Nephron progenitor cell (in vitro differentiated cells): Measurements from ENCODE around the gene KDM2B.

Experiments
- DNase-seq: peaks from one replicate; pipeline ENCODE4 v3.0.0; 2021
- H3K27ac Mint-ChIP-seq: 2 replicates; pipeline ENCODE4 v1.8.0; 2021; ENCODE audit warnings: mild to moderate bottlenecking, moderate library complexity, mixed read lengths
- H3K27me3 Mint-ChIP-seq: 2 replicates; pipeline ENCODE4 v1.8.0; 2021; ENCODE audit warnings: mild to moderate bottlenecking, low read depth, mixed read lengths; ENCODE audit not compliant: poor library complexity
- H3K36me3 Mint-ChIP-seq: 2 replicates; pipeline ENCODE4 v1.8.0; 2021; ENCODE audit warnings: low read depth, mixed read lengths
- H3K4me1 Mint-ChIP-seq: 2 replicates; pipeline ENCODE4 v1.8.0; 2021; ENCODE audit warnings: mixed read lengths
- H3K4me3 Mint-ChIP-seq: 2 replicates; pipeline ENCODE4 v1.8.0; 2021; ENCODE audit warnings: mild to moderate bottlenecking, moderate library complexity, mixed read lengths
- H3K9me3 Mint-ChIP-seq: 2 replicates; pipeline ENCODE4 v1.8.0; 2021; ENCODE audit warnings: mild to moderate bottlenecking, moderate library complexity, mixed read lengths
- CTCF ChIP-seq: fragments of 200-600 bp; sonication (generic); IDR thresholded peaks from 2 replicates; pipeline ENCODE4 v1.5.0; 2021; ENCODE audit warnings: antibody characterized with exemption

The KDM2B gene

GRCh38 chr12:121545480-121545879, 35.3 kb downstream of the KDM2B start:
- no peak overlapping the region for H3K27ac Mint-ChIP-seq
- no peaks in the 10 kb centered on the region for H3K9me3 Mint-ChIP-seq
- H3K4me1 Mint-ChIP-seq: peaks cover 32% of the 10 kb centered on the region
- peaks cover 3% of the 10 kb centered on the region for H3K27me3 Mint-ChIP-seq
- no peak for TF ChIP-seq CTCF
- H3K36me3 Mint-ChIP-seq: peaks cover 75% of the 10 kb centered on the region
- no peak for DNase-seq
- peak overlapping the region; percentile 17 for H3K4me3 Mint-ChIP-seq

GRCh38 chr12:121543786-121544185, 37.0 kb downstream of the KDM2B start:
- Mint-ChIP-seq H3K27me3 (peaks cover 10% of the 10 kb centered on the region), H3K9me3 (no peaks in the 10 kb centered on the region), H3K36me3 (peaks cover 76% of the 10 kb centered on the region), H3K4me1 (peaks cover 47% of the 10 kb centered on the region), H3K27ac (no peak overlapping the region), H3K4me3 (no peak overlapping the region)
- no peak for TF ChIP-seq CTCF
- no peak for DNase-seq

- no peaks in the 10 kb centered on the region for H3K9me3 Mint-ChIP-seq
- H3K27me3 Mint-ChIP-seq: peaks cover 13% of the 10 kb centered on the region
- H3K4me1 Mint-ChIP-seq: peaks cover 58% of the 10 kb centered on the region
- no peak for TF ChIP-seq CTCF
- H3K36me3 Mint-ChIP-seq: peaks cover 39% of the 10 kb centered on the region
- H3K4me3 Mint-ChIP-seq: peak overlapping the region; percentile 54
- no peak overlapping the region for H3K27ac Mint-ChIP-seq
- DNase-seq: no peak
Measured at GRCh38 chr12:121539908-121540307, 40.9 kb downstream of the KDM2B start.

- H3K4me3 Mint-ChIP-seq: peak overlapping the region; percentile 86
- H3K4me1 Mint-ChIP-seq: peaks cover 69% of the 10 kb centered on the region
- no peaks in the 10 kb centered on the region for H3K9me3 Mint-ChIP-seq
- H3K27me3 Mint-ChIP-seq: peaks cover 13% of the 10 kb centered on the region
- no peak for TF ChIP-seq CTCF
- DNase-seq: no peak
- H3K36me3 Mint-ChIP-seq: peaks cover 29% of the 10 kb centered on the region
- H3K27ac Mint-ChIP-seq: peak overlapping the region; percentile 49
Measured at GRCh38 chr12:121538699-121539061, 42.1 kb downstream of the KDM2B start.

GRCh38 chr12:121537814-121538698, 42.8 kb downstream of the KDM2B start:
- peak; percentile 65 for DNase-seq
- Mint-ChIP-seq H3K9me3 (no peaks in the 10 kb centered on the region), H3K27me3 (peaks cover 13% of the 10 kb centered on the region), H3K4me1 (peaks cover 74% of the 10 kb centered on the region), H3K36me3 (peaks cover 33% of the 10 kb centered on the region), H3K27ac (peak overlapping the region; percentile 49), H3K4me3 (peak overlapping the region; percentile 86)
- no peak for TF ChIP-seq CTCF
